Measurements from ENCODE around the gene CEMIP2. TPM values are rescaled to one million over a fixed set of nuclear protein-coding genes. Genes with fewer than 3 reads are reported as not detected.

The CEMIP2 gene
- total RNA-seq, 2 experiments from 2014 or later: 46.5 TPM

DNA sequence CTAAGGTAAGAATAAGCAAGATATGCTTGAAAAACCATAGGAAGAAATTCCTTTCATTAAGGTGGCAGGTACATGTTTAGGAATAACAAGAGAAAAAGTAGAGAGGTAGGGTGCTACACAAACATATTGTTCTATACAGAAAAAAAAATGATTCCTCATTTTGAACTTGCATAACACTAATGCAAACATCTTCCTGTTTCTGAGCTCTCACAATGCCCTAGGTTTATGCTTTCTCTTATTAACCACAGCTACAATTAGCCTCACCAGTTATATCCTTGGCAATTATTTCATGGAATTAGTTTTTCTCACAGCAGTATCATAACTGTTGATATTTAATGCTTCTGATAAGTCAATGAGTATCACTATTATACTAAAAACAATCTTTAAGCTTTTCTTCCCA is 20.7 kb downstream of the CEMIP2 start:
- Mint-ChIP-seq H3K27ac (no peak overlapping the region), H3K4me3 (no peak overlapping the region), H3K36me3 (ENCODE audit: low read depth) (peaks cover 57% of the 10 kb centered on the region), H3K4me1 (ENCODE audit: low read depth) (peaks cover 5% of the 10 kb centered on the region), H3K9me3 (ENCODE audit: insufficient read depth) (no peaks in the 10 kb centered on the region), H3K27me3 (ENCODE audit: low read depth) (no peaks in the 10 kb centered on the region)
- ChIA-PET CTCF (interaction anchor here (0.9 to 1.3 kb wide), 6 partner anchors 15 to 143 kb away, joined by 3 to 4 read pairs (median 3); partner anchors contain the start of gene CEMIP2), POLR2A (interaction anchor here (1.2 kb wide), 1 partner anchor 20 kb away, joined by 3 read pairs; no protein-coding TSS in a partner anchor)
- DNase-seq (no peak), ATAC-seq (no peak)

- CTCF ChIA-PET: interaction anchor here (0.7 to 1.3 kb wide), 3 partner anchors 16 to 127 kb away, joined by 3 read pairs; no protein-coding TSS in a partner anchor
- DNase-seq (no peak), ATAC-seq (no peak)
- Mint-ChIP-seq H3K27me3 (ENCODE audit: low read depth) (no peaks in the 10 kb centered on the region), H3K4me3 (no peak overlapping the region), H3K9me3 (ENCODE audit: insufficient read depth) (no peaks in the 10 kb centered on the region), H3K4me1 (ENCODE audit: low read depth) (no peaks in the 10 kb centered on the region), H3K27ac (no peak overlapping the region), H3K36me3 (ENCODE audit: low read depth) (peaks cover 66% of the 10 kb centered on the region)
- POLR2A ChIA-PET: no interaction called here
Observed at GRCh38 chr9:71746758-71747125, 21.6 kb downstream of the CEMIP2 start.

- H3K27me3 Mint-ChIP-seq (ENCODE audit: low read depth): no peaks in the 10 kb centered on the region
- no peaks in the 10 kb centered on the region for H3K9me3 Mint-ChIP-seq (ENCODE audit: insufficient read depth)
- POLR2A ChIA-PET: no interaction called here
- H3K4me1 Mint-ChIP-seq (ENCODE audit: low read depth): no peaks in the 10 kb centered on the region
- H3K4me3 Mint-ChIP-seq: no peak overlapping the region
- no peak overlapping the region for H3K27ac Mint-ChIP-seq
- peaks cover 66% of the 10 kb centered on the region for H3K36me3 Mint-ChIP-seq (ENCODE audit: low read depth)
- CTCF ChIA-PET: interaction anchor here (1.1 kb wide), 1 partner anchor 17 kb away, joined by 3 read pairs; no protein-coding TSS in a partner anchor
- DNase-seq (no peak), ATAC-seq (no peak)
Observed at GRCh38 chr9:71746023-71746757, 22.1 kb downstream of the CEMIP2 start.

DNA sequence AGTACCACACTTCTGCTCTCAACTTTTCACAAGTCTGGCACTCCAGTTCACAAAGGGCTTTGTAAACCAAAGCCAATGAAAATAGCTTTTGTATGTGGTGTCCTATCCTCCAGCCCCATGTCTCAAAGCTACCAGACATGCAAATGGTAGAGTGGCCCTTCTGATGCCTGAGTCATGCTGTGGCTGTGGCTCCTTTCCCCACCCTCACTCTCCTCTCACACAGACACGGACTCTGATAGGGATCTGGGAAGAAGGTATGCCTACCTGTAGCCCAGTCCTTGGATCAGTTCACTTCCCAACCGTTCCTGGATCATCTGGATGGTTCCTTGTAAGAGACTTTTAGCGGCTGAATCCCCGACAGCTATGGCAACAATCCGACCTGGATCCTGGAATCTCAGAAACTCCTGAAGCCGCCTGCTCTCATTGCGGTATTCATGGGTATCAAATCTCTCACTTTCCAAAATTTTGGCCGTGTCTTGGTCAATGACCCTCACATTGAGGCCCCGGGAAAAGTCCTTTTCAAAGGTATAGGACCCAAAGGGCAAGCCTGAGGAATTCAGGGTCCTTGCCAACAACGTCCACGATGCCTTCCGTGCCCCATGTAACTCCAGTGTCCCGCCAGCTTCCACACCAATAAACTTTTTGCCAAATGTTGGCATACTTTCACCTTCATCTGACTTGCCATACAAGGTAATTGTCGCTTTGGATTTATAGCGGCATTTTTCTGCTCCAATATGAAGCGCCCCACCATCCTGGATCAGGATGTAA is 23.4 kb downstream of the CEMIP2 start:
- Mint-ChIP-seq H3K36me3 (ENCODE audit: low read depth) (peaks cover 70% of the 10 kb centered on the region), H3K27me3 (ENCODE audit: low read depth) (no peaks in the 10 kb centered on the region), H3K9me3 (ENCODE audit: insufficient read depth) (no peaks in the 10 kb centered on the region), H3K4me3 (no peak overlapping the region), H3K4me1 (ENCODE audit: low read depth) (no peaks in the 10 kb centered on the region), H3K27ac (no peak overlapping the region)
- CTCF ChIA-PET: no interaction called here
- DNase-seq (no peak), ATAC-seq (no peak)
- POLR2A ChIA-PET: no interaction called here

- ChIA-PET POLR2A (no interaction called here), CTCF (no interaction called here)
- Mint-ChIP-seq H3K4me3 (no peak overlapping the region), H3K9me3 (ENCODE audit: insufficient read depth) (no peaks in the 10 kb centered on the region), H3K27me3 (ENCODE audit: low read depth) (no peaks in the 10 kb centered on the region), H3K4me1 (ENCODE audit: low read depth) (no peaks in the 10 kb centered on the region), H3K36me3 (ENCODE audit: low read depth) (peaks cover 70% of the 10 kb centered on the region), H3K27ac (no peak overlapping the region)
- no peak for ATAC-seq
- no peak for DNase-seq
Observed at GRCh38 chr9:71743882-71744281, 24.4 kb downstream of the CEMIP2 start.

- no peak overlapping the region for H3K4me3 Mint-ChIP-seq
- no peak overlapping the region for H3K27ac Mint-ChIP-seq
- POLR2A ChIA-PET: no interaction called here
- peaks cover 72% of the 10 kb centered on the region for H3K36me3 Mint-ChIP-seq (ENCODE audit: low read depth)
- no peak for DNase-seq
- no peaks in the 10 kb centered on the region for H3K9me3 Mint-ChIP-seq (ENCODE audit: insufficient read depth)
- CTCF ChIA-PET: no interaction called here
- no peak for ATAC-seq
- no peaks in the 10 kb centered on the region for H3K27me3 Mint-ChIP-seq (ENCODE audit: low read depth)
- H3K4me1 Mint-ChIP-seq (ENCODE audit: low read depth): no peaks in the 10 kb centered on the region
Observed at GRCh38 chr9:71743217-71743705, 25.1 kb downstream of the CEMIP2 start.

DNA sequence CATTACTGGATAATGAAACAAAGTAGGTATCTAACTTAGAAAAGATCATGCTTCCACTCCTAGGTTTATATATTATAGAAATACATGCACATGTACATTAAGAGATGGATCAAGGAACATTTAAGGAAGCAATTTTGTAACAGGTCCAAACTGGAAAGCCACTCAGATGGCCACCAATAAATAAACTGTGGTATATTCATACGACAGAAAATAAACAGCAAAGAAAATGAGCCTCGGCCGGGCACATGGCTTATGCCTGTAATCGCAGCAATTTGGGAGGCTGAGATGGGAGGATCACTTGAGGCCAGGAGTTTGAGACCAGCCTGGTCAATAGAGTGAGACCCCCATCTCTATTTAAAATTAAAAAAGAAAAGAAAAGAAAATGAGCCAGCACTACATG is 25.6 kb downstream of the CEMIP2 start:
- DNase-seq (no peak), ATAC-seq (no peak)
- no peaks in the 10 kb centered on the region for H3K9me3 Mint-ChIP-seq (ENCODE audit: insufficient read depth)
- H3K27ac Mint-ChIP-seq: no peak overlapping the region
- H3K4me1 Mint-ChIP-seq (ENCODE audit: low read depth): no peaks in the 10 kb centered on the region
- H3K36me3 Mint-ChIP-seq (ENCODE audit: low read depth): peaks cover 70% of the 10 kb centered on the region
- no peak overlapping the region for H3K4me3 Mint-ChIP-seq
- H3K27me3 Mint-ChIP-seq (ENCODE audit: low read depth): no peaks in the 10 kb centered on the region
- ChIA-PET CTCF (no interaction called here), POLR2A (no interaction called here)

- CTCF ChIA-PET: no interaction called here
- Mint-ChIP-seq H3K9me3 (ENCODE audit: insufficient read depth) (no peaks in the 10 kb centered on the region), H3K27ac (no peak overlapping the region), H3K36me3 (ENCODE audit: low read depth) (peaks cover 64% of the 10 kb centered on the region), H3K4me1 (ENCODE audit: low read depth) (no peaks in the 10 kb centered on the region), H3K27me3 (ENCODE audit: low read depth) (no peaks in the 10 kb centered on the region), H3K4me3 (no peak overlapping the region)
- DNase-seq (no peak), ATAC-seq (no peak)
- POLR2A ChIA-PET: no interaction called here
Observed at GRCh38 chr9:71741926-71742648, 26.2 kb downstream of the CEMIP2 start.

GRCh38 chr9:71740199-71740598 is 28.1 kb downstream of the CEMIP2 start:
- ATAC-seq (no peak), DNase-seq (no peak)
- Mint-ChIP-seq H3K36me3 (ENCODE audit: low read depth) (peaks cover 59% of the 10 kb centered on the region), H3K27me3 (ENCODE audit: low read depth) (no peaks in the 10 kb centered on the region), H3K4me1 (ENCODE audit: low read depth) (no peaks in the 10 kb centered on the region), H3K27ac (no peak overlapping the region), H3K9me3 (ENCODE audit: insufficient read depth) (no peaks in the 10 kb centered on the region), H3K4me3 (no peak overlapping the region)
- ChIA-PET POLR2A (no interaction called here), CTCF (interaction anchor here (0.6 to 1.5 kb wide), 2 partner anchors 23 to 56 kb away, joined by 3 read pairs; no protein-coding TSS in a partner anchor)

DNA sequence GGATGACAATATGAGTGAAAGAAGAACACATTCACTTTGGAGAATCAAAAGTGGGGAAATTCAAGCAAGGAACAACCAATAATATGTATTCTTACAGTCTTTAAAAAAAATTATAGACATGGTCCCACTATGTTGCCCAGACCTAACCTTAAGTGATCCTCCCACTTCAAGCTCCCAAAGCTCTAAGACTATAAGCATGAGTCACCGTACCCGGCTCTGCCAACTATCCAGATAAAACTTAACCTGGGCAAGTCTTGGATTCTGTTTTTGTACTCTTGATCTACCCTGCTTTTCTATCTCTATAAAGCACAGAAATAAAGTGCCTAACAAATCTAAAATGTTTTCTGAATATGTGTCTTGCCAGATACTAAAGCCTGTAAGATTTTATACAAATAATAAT is 30.9 kb downstream of the CEMIP2 start:
- no peaks in the 10 kb centered on the region for H3K27me3 Mint-ChIP-seq (ENCODE audit: low read depth)
- ATAC-seq: no peak
- no peaks in the 10 kb centered on the region for H3K9me3 Mint-ChIP-seq (ENCODE audit: insufficient read depth)
- ChIA-PET CTCF (interaction anchor here (0.6 to 1.3 kb wide), 2 partner anchors 20 to 29 kb away, joined by 3 read pairs; no protein-coding TSS in a partner anchor), POLR2A (no interaction called here)
- peaks cover 64% of the 10 kb centered on the region for H3K36me3 Mint-ChIP-seq (ENCODE audit: low read depth)
- no peak overlapping the region for H3K27ac Mint-ChIP-seq
- no peaks in the 10 kb centered on the region for H3K4me1 Mint-ChIP-seq (ENCODE audit: low read depth)
- H3K4me3 Mint-ChIP-seq: no peak overlapping the region
- DNase-seq: no peak

GRCh38 chr9:71736236-71736635 is 32.1 kb downstream of the CEMIP2 start:
- Mint-ChIP-seq H3K9me3 (ENCODE audit: insufficient read depth) (no peaks in the 10 kb centered on the region), H3K4me3 (no peak overlapping the region), H3K27me3 (ENCODE audit: low read depth) (no peaks in the 10 kb centered on the region), H3K36me3 (ENCODE audit: low read depth) (peaks cover 63% of the 10 kb centered on the region), H3K27ac (no peak overlapping the region), H3K4me1 (ENCODE audit: low read depth) (no peaks in the 10 kb centered on the region)
- DNase-seq (no peak), ATAC-seq (no peak)
- POLR2A ChIA-PET: no interaction called here
- CTCF ChIA-PET: no interaction called here

- DNase-seq (no peak), ATAC-seq (no peak)
- no peaks in the 10 kb centered on the region for H3K27me3 Mint-ChIP-seq (ENCODE audit: low read depth)
- H3K9me3 Mint-ChIP-seq (ENCODE audit: insufficient read depth): no peaks in the 10 kb centered on the region
- no peaks in the 10 kb centered on the region for H3K4me1 Mint-ChIP-seq (ENCODE audit: low read depth)
- no peak overlapping the region for H3K27ac Mint-ChIP-seq
- peaks cover 63% of the 10 kb centered on the region for H3K36me3 Mint-ChIP-seq (ENCODE audit: low read depth)
- ChIA-PET POLR2A (no interaction called here), CTCF (interaction anchor here (1.1 kb wide), 1 partner anchor 19 kb away, joined by 3 read pairs; no protein-coding TSS in a partner anchor)
- no peak overlapping the region for H3K4me3 Mint-ChIP-seq
Observed at GRCh38 chr9:71734950-71735349, 33.4 kb downstream of the CEMIP2 start.
